Ishikawa (cell line): Measurements from ENCODE around the gene DBN1.

ENCODE experiments used
- CEBPB ChIP-seq: IDR thresholded peaks from 2 replicates; pipeline ENCODE4 v1.6.1; 2012
- CREB1 ChIP-seq: IDR thresholded peaks from 2 replicates; pipeline ENCODE4 v1.6.1; 2012; ENCODE audit warnings: low read depth
- EGR1 ChIP-seq: IDR thresholded peaks from 2 replicates; pipeline ENCODE4 v1.6.1; 2012
- EP300 ChIP-seq: IDR thresholded peaks from 2 replicates; pipeline ENCODE4 v1.6.1; 2012; ENCODE audit warnings: borderline replicate concordance
- FOXM1 ChIP-seq: IDR thresholded peaks from 2 replicates; pipeline ENCODE4 v1.6.1; 2012; ENCODE audit warnings: low read depth, borderline replicate concordance
- NFIC ChIP-seq: IDR thresholded peaks from 2 replicates; pipeline ENCODE4 v1.6.1; 2012
- RAD21 ChIP-seq: IDR thresholded peaks from 2 replicates; pipeline ENCODE4 v1.6.1; 2012; ENCODE audit warnings: low read depth
- TAF1 ChIP-seq: IDR thresholded peaks from 2 replicates; pipeline ENCODE4 v1.6.1; 2012; ENCODE audit warnings: low read depth, mild to moderate bottlenecking
- TCF12 ChIP-seq: IDR thresholded peaks from 2 replicates; pipeline ENCODE4 v1.6.1; 2012; ENCODE audit warnings: low read depth
- TEAD4 ChIP-seq: IDR thresholded peaks from 2 replicates; pipeline ENCODE4 v1.6.1; 2012
- YY1 ChIP-seq: IDR thresholded peaks from 2 replicates; pipeline ENCODE4 v1.6.1; 2012; ENCODE audit warnings: low read depth
- ZBTB7A ChIP-seq: IDR thresholded peaks from 2 replicates; pipeline ENCODE4 v1.6.1; 2012; ENCODE audit warnings: low read depth
- TF ChIP-seq, protein P1 (sequence below): IDR thresholded peaks from 2 replicates; pipeline ENCODE4 v1.6.1; 2012; ENCODE audit warnings: low read depth, mild to moderate bottlenecking
- TF ChIP-seq, protein P2 (sequence below): IDR thresholded peaks from 2 replicates; pipeline ENCODE4 v1.6.1; 2012
- TF ChIP-seq, protein P3 (sequence below): IDR thresholded peaks from 2 replicates; pipeline ENCODE4 v1.6.1; 2012

DBN1 gene

GRCh38 chr5:177423671-177424070 lies 49.8 kb downstream of the DBN1 start:
- no peak for TF ChIP-seq RAD21
- TF ChIP-seq YY1 = no peak
- TF ChIP-seq, protein P1, sequence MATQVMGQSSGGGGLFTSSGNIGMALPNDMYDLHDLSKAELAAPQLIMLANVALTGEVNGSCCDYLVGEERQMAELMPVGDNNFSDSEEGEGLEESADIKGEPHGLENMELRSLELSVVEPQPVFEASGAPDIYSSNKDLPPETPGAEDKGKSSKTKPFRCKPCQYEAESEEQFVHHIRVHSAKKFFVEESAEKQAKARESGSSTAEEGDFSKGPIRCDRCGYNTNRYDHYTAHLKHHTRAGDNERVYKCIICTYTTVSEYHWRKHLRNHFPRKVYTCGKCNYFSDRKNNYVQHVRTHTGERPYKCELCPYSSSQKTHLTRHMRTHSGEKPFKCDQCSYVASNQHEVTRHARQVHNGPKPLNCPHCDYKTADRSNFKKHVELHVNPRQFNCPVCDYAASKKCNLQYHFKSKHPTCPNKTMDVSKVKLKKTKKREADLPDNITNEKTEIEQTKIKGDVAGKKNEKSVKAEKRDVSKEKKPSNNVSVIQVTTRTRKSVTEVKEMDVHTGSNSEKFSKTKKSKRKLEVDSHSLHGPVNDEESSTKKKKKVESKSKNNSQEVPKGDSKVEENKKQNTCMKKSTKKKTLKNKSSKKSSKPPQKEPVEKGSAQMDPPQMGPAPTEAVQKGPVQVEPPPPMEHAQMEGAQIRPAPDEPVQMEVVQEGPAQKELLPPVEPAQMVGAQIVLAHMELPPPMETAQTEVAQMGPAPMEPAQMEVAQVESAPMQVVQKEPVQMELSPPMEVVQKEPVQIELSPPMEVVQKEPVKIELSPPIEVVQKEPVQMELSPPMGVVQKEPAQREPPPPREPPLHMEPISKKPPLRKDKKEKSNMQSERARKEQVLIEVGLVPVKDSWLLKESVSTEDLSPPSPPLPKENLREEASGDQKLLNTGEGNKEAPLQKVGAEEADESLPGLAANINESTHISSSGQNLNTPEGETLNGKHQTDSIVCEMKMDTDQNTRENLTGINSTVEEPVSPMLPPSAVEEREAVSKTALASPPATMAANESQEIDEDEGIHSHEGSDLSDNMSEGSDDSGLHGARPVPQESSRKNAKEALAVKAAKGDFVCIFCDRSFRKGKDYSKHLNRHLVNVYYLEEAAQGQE = no peak
- no peak for TF ChIP-seq NFIC
- TF ChIP-seq, protein P2, sequence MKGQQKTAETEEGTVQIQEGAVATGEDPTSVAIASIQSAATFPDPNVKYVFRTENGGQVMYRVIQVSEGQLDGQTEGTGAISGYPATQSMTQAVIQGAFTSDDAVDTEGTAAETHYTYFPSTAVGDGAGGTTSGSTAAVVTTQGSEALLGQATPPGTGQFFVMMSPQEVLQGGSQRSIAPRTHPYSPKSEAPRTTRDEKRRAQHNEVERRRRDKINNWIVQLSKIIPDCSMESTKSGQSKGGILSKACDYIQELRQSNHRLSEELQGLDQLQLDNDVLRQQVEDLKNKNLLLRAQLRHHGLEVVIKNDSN = no peak
- no peak for TF ChIP-seq EP300
- TF ChIP-seq TCF12 = no peak
- no peak for TF ChIP-seq CEBPB
- no peak for TF ChIP-seq TAF1
- TF ChIP-seq, protein P3, sequence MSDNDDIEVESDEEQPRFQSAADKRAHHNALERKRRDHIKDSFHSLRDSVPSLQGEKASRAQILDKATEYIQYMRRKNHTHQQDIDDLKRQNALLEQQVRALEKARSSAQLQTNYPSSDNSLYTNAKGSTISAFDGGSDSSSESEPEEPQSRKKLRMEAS = no peak

GRCh38 chr5:177421062-177421798 lies 52.2 kb downstream of the DBN1 start:
- TF ChIP-seq, protein P1 = no peak
- TF ChIP-seq CEBPB (no peak), RAD21 (no peak), TEAD4 (no peak), YY1 (no peak), NFIC (no peak), CREB1 (no peak), ZBTB7A (no peak), TAF1 (no peak), TCF12 (no peak), EGR1 (no peak), FOXM1 (no peak), EP300 (no peak)
- TF ChIP-seq, protein P2 = no peak
- TF ChIP-seq, protein P3 = no peak

DNA sequence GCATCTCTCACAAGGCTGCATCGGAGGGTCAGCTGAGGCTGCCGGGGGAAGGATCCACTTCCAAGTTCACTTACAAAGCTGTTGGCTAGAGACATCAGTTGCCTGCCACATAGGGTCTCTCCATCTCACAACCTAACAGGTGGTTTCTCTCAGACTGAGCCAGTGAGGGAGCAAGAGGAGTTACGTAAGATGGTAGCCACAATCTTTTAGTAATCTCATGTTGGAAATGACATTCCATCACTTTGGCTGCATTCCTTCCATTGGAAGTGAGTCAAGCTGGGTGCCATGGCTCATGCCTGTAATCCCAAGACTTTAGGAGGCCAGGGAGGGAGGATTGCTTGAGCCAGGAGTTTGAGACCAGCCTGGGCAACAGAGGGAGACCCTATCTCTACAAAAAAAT lies 54.4 kb downstream of the DBN1 start:
- TF ChIP-seq, protein P1 = no peak
- TF ChIP-seq, protein P2 = no peak
- TF ChIP-seq TAF1 (no peak), CREB1 (no peak), ZBTB7A (no peak)

DNA sequence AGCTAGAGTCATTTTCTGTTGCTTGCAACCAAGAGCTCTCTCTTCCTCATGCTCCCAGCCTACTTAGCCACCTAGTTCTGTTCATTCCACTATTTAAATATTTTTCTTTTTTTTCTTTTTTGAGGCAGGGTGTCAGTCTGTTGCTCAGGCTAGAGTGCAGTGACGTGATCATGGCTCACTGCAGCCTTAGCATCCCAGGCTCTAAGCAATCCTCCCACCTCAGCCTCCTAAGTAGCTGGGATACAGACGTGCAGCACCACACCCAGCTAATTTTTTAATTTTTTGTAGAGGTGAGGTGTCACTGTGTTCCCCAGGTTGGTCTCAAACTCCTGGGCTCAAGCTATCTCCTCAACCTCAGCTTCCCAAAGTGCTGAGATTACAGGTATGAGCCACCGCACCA lies 59.0 kb downstream of the DBN1 start:
- TF ChIP-seq TEAD4 (no peak), YY1 (no peak), FOXM1 (no peak), EGR1 (no peak), CREB1 (no peak), TAF1 (no peak), CEBPB (no peak), EP300 (no peak), TCF12 (no peak), ZBTB7A (no peak), NFIC (no peak), RAD21 (no peak)
- TF ChIP-seq, protein P1 = no peak
- TF ChIP-seq, protein P3 = no peak
- TF ChIP-seq, protein P2 = no peak
